Measurements from ENCODE around the gene SLC35F4. TPM values are rescaled to one million over a fixed set of nuclear protein-coding genes. Genes with fewer than 3 reads are reported as not detected.

SLC35F4 gene
- total RNA-seq, 1 donor from 2014 or later: 0.37 TPM

GRCh38 chr14:57549765-57550420 is 316.0 kb downstream of the SLC35F4 start:
- DNase-seq (ENCODE audit: low read depth, low spot score): no peak
- Mint-ChIP-seq H3K4me1 (no peaks in the 10 kb centered on the region), H3K4me3 (no peak overlapping the region), H3K36me3 (ENCODE audit: low read depth) (no peaks in the 10 kb centered on the region), H3K27ac (ENCODE audit: unreplicated experiment) (no peak overlapping the region), H3K27me3 (ENCODE audit: low read depth) (no peaks in the 10 kb centered on the region), H3K9me3 (peaks cover 13% of the 10 kb centered on the region)
- TF ChIP-seq, protein P1, sequence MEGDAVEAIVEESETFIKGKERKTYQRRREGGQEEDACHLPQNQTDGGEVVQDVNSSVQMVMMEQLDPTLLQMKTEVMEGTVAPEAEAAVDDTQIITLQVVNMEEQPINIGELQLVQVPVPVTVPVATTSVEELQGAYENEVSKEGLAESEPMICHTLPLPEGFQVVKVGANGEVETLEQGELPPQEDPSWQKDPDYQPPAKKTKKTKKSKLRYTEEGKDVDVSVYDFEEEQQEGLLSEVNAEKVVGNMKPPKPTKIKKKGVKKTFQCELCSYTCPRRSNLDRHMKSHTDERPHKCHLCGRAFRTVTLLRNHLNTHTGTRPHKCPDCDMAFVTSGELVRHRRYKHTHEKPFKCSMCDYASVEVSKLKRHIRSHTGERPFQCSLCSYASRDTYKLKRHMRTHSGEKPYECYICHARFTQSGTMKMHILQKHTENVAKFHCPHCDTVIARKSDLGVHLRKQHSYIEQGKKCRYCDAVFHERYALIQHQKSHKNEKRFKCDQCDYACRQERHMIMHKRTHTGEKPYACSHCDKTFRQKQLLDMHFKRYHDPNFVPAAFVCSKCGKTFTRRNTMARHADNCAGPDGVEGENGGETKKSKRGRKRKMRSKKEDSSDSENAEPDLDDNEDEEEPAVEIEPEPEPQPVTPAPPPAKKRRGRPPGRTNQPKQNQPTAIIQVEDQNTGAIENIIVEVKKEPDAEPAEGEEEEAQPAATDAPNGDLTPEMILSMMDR (conservative IDR thresholded peaks at IDR 0.05): no peak

- Mint-ChIP-seq H3K27me3 (ENCODE audit: low read depth) (no peaks in the 10 kb centered on the region), H3K4me3 (no peak overlapping the region), H3K36me3 (ENCODE audit: low read depth) (no peaks in the 10 kb centered on the region), H3K4me1 (no peaks in the 10 kb centered on the region), H3K27ac (ENCODE audit: unreplicated experiment) (no peak overlapping the region), H3K9me3 (peaks cover 8% of the 10 kb centered on the region)
- TF ChIP-seq, protein P1 (conservative IDR thresholded peaks at IDR 0.05): no peak
- no peak for DNase-seq (ENCODE audit: low read depth, low spot score)
These were observed 316.8 kb downstream of the SLC35F4 start for GRCh38 chr14:57549016-57549564.

DNA sequence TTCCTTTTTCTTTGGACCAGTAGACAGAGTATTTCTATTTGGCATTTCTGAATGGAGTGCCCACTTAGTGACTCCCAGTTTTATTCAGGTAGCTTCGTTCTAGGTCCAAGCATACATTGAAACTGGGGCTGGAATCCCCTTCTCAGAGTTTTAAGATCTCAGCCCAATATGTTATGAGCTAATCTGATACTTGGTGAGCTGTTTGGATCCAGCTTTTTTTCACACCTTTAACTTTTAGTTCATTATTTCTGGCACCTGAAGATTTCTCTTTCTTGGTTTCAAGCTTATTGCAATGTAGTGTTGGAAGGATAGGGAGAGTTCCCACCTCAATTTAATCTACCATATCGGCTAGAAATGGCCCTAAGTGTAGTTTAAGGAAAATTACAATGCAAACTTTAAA is 318.8 kb downstream of the SLC35F4 start:
- peaks cover 11% of the 10 kb centered on the region for H3K9me3 Mint-ChIP-seq
- no peak overlapping the region for H3K27ac Mint-ChIP-seq (ENCODE audit: unreplicated experiment)
- H3K4me1 Mint-ChIP-seq: no peaks in the 10 kb centered on the region
- peaks cover 11% of the 10 kb centered on the region for H3K36me3 Mint-ChIP-seq (ENCODE audit: low read depth)
- no peak overlapping the region for H3K4me3 Mint-ChIP-seq
- H3K27me3 Mint-ChIP-seq (ENCODE audit: low read depth): peaks cover 4% of the 10 kb centered on the region
- TF ChIP-seq, protein P1 (conservative IDR thresholded peaks at IDR 0.05): no peak
- DNase-seq (ENCODE audit: low read depth, low spot score): no peak

- H3K27ac Mint-ChIP-seq (ENCODE audit: unreplicated experiment): no peak overlapping the region
- no peak for DNase-seq (ENCODE audit: low read depth, low spot score)
- peaks cover 22% of the 10 kb centered on the region for H3K27me3 Mint-ChIP-seq (ENCODE audit: low read depth)
- TF ChIP-seq, protein P1 (conservative IDR thresholded peaks at IDR 0.05): peak; percentile 57
- H3K9me3 Mint-ChIP-seq: peaks cover 2% of the 10 kb centered on the region
- H3K4me1 Mint-ChIP-seq: no peaks in the 10 kb centered on the region
- H3K36me3 Mint-ChIP-seq (ENCODE audit: low read depth): no peaks in the 10 kb centered on the region
- no peak overlapping the region for H3K4me3 Mint-ChIP-seq
These were observed 332.7 kb downstream of the SLC35F4 start for GRCh38 chr14:57533214-57533613.

GRCh38 chr14:57530571-57530970 is 335.3 kb downstream of the SLC35F4 start:
- no peak overlapping the region for H3K27ac Mint-ChIP-seq (ENCODE audit: unreplicated experiment)
- H3K27me3 Mint-ChIP-seq (ENCODE audit: low read depth): peaks cover 26% of the 10 kb centered on the region
- no peaks in the 10 kb centered on the region for H3K4me1 Mint-ChIP-seq
- TF ChIP-seq, protein P1 (conservative IDR thresholded peaks at IDR 0.05): no peak
- no peak overlapping the region for H3K4me3 Mint-ChIP-seq
- DNase-seq (ENCODE audit: low read depth, low spot score): no peak
- peaks cover 2% of the 10 kb centered on the region for H3K36me3 Mint-ChIP-seq (ENCODE audit: low read depth)
- H3K9me3 Mint-ChIP-seq: peaks cover 5% of the 10 kb centered on the region

Measured in neural crest cell (in vitro differentiated cells).